Natural killer cell (primary cell): Measurements from ENCODE around the gene CLEC16A. TPM values are rescaled to one million over a fixed set of nuclear protein-coding genes. Genes with fewer than 3 reads are reported as not detected.

ENCODE experiments used
- ATAC-seq, 3 donors: fragments of 150-1000 bp in 2 of 3; fragments of 200-7000 bp in 1 of 3; cut with Tn5 transposase; 1 replicate in 1 of 3; 2 replicates in 2 of 3; pipeline ENCODE4 v1.10.0; 2021; ENCODE audit warnings: mild to moderate bottlenecking in 2 of 3, moderate library complexity in 2 of 3
- DNase-seq, 2 donors: peaks; one replicate each; pipeline versions ENCODE4 v3.0.0 to v3.0.0-alpha.2; 2013 to 2021; ENCODE audit warnings: mixed read lengths in 1 of 2
- H3K27ac ChIP-seq: one replicate; pipeline ENCODE4 v1.5.1; 2013; ENCODE audit warnings: mild to moderate bottlenecking, low read length
- H3K27me3 ChIP-seq: one replicate; pipeline ENCODE4 v1.6.1; 2013; ENCODE audit warnings: low read length; ENCODE audit not compliant: control insufficient read depth, insufficient read depth
- H3K36me3 ChIP-seq: one replicate; pipeline ENCODE4 v1.6.1; 2013; ENCODE audit warnings: low read length; ENCODE audit not compliant: control insufficient read depth, insufficient read depth
- H3K4me1 ChIP-seq: one replicate; pipeline ENCODE4 v1.6.1; 2013; ENCODE audit warnings: low read length; ENCODE audit not compliant: control insufficient read depth, insufficient read depth
- H3K4me3 ChIP-seq: one replicate; pipeline ENCODE4 v1.5.1; 2013; ENCODE audit warnings: low read length
- H3K9me3 ChIP-seq: one replicate; pipeline ENCODE4 v1.6.1; 2013; ENCODE audit warnings: low read length; ENCODE audit not compliant: control insufficient read depth, insufficient read depth
- H3K27ac Mint-ChIP-seq, 2 donors: one replicate each; pipeline ENCODE4 v1.8.0; 2022; ENCODE audit warnings: mild to moderate bottlenecking in 2 of 2, mixed read lengths in 2 of 2, moderate library complexity in 1 of 2
- H3K27me3 Mint-ChIP-seq, 2 donors: one replicate each; pipeline ENCODE4 v1.8.0; 2022; ENCODE audit warnings: low read depth in 2 of 2, mixed read lengths in 2 of 2
- H3K36me3 Mint-ChIP-seq: one replicate; pipeline ENCODE4 v1.8.0; 2022; ENCODE audit warnings: mixed read lengths
- H3K4me1 Mint-ChIP-seq, 2 donors: one replicate each; pipeline ENCODE4 v1.8.0; 2022; ENCODE audit warnings: mixed read lengths in 2 of 2
- H3K4me3 Mint-ChIP-seq: one replicate; pipeline ENCODE4 v1.8.0; 2022; ENCODE audit warnings: mild to moderate bottlenecking, moderate library complexity, mixed read lengths
- H3K9me3 Mint-ChIP-seq, 2 donors: one replicate each; pipeline ENCODE4 v1.8.0; 2022; ENCODE audit warnings: mixed read lengths in 2 of 2
- WGBS: methylation state at CpG from one replicate; pipeline ENCODE4 v1.1.7; 2013; ENCODE audit warnings: missing lambda C conversion rate; ENCODE audit not compliant: insufficient coverage; 5-methylcytosine and 5-hydroxymethylcytosine counted together
- intact Hi-C: fragments of 100-400 bp; cut with micrococcal nuclease; formaldehyde crosslinking; loops from one replicate; pipeline ENCODE4 v1.14.2; 2022
- total RNA-seq, 4 donors: library from RNA; stranded (reverse); fragments of 120-200 nt in 1 of 4; gene quantifications; one replicate each; pipeline versions ENCODE4 v1.2.3 to v1.2.4, GENCODE V29; 2013 to 2022
- TF ChIP-seq, protein P1 (sequence below): fragments of 200-600 bp; IDR thresholded peaks from one replicate; pipeline ENCODE4 v1.8.0; 2022; ENCODE audit warnings: antibody characterized with exemption

The CLEC16A gene
- total RNA-seq, 3 donors from 2014 or later (not counting 1 experiment from before 2014, with no cell fraction given): 35.9 to 50.5 (median 37.4) TPM

DNA sequence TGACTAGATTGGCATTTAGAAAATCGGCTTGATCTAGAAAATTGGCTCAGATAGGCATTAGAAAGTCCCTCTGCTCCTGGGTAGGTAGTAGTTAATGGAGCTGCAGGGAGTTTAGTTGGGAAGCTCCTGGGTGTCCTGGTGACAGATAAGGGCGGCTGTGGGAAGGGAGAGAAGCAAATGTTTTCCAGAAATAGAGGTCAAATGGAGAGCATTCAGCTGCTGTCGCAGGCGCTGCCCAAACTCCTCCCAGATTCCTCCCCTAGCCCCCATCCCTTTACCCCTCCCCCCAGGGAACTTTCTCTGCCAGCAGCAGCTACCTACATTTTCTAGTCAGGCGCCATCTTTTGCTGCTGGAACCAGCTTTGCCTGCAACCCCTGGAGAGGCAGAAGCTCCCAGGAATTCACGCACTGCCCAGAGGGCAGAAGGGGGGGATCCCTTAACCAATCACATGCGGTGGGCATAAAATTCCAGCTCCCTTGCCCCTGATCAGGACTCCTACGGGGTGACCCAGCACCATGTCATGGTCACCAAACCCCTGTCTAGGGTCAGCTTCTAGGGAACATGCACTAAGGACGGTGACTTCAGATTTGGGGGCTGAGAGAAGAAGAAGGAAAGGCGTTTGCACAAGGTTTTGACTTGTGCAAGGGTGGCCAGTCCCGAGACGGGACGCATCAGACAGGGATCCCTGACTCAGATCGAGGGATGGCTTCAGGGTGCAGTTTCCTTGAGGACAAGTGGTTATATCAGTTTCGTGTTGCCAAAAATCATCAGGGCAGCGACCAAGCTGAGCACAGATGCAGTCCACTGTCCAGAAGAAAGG, 267.8 kb downstream of the CLEC16A start:
- ATAC-seq: no peak
- intact Hi-C loops: no loop called here
- Mint-ChIP-seq H3K9me3 (no peaks in the 10 kb centered on the region), H3K36me3 (no peaks in the 10 kb centered on the region), H3K4me3 (no peak overlapping the region), H3K4me1 (peaks cover 3 to 11% of the 10 kb centered on the region in 2 donors), H3K27ac (no peak overlapping the region), H3K27me3 (no peaks in the 10 kb centered on the region)
- Histone ChIP-seq H3K9me3 (peaks cover 14% of the 10 kb centered on the region), H3K36me3 (no peaks in the 10 kb centered on the region), H3K27ac (no peak overlapping the region), H3K4me1 (peaks cover 8% of the 10 kb centered on the region), H3K27me3 (no peaks in the 10 kb centered on the region), H3K4me3 (no peak overlapping the region)
- 86% methylated on average over 16 of the region's 16 CpGs for WGBS
- no peak for DNase-seq
- TF ChIP-seq, protein P1, sequence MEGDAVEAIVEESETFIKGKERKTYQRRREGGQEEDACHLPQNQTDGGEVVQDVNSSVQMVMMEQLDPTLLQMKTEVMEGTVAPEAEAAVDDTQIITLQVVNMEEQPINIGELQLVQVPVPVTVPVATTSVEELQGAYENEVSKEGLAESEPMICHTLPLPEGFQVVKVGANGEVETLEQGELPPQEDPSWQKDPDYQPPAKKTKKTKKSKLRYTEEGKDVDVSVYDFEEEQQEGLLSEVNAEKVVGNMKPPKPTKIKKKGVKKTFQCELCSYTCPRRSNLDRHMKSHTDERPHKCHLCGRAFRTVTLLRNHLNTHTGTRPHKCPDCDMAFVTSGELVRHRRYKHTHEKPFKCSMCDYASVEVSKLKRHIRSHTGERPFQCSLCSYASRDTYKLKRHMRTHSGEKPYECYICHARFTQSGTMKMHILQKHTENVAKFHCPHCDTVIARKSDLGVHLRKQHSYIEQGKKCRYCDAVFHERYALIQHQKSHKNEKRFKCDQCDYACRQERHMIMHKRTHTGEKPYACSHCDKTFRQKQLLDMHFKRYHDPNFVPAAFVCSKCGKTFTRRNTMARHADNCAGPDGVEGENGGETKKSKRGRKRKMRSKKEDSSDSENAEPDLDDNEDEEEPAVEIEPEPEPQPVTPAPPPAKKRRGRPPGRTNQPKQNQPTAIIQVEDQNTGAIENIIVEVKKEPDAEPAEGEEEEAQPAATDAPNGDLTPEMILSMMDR: no peak

DNA sequence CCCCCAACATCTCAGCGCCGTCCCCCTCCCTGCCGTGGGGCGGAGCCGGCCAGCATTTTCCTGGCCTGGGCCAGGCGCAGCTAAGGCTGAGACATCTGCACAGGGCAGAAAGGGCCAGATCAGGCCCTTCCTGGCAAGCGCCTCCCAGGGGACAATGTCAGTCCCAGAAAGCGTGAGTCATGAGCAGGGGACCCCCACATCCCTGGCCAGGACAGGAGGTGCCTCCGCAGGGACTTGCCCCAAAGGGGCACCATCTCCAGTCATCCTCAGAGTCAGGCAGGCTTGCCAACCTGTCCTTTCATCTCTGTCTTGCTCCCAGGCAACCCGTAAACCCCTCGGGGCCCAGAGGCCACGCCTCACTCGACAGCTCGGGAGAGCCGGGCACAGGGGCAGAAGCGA, 268.4 kb downstream of the CLEC16A start:
- no peaks in the 10 kb centered on the region for H3K36me3 ChIP-seq
- H3K9me3 Mint-ChIP-seq: no peaks in the 10 kb centered on the region
- H3K4me1 Mint-ChIP-seq: peaks cover 0 to 7% of the 10 kb centered on the region in 2 donors
- no peak overlapping the region for H3K4me3 Mint-ChIP-seq
- peaks cover 5% of the 10 kb centered on the region for H3K4me1 ChIP-seq
- no peak overlapping the region for H3K4me3 ChIP-seq
- no peaks in the 10 kb centered on the region for H3K36me3 Mint-ChIP-seq
- no peak for DNase-seq
- 86% methylated on average over 16 of the region's 16 CpGs for WGBS
- H3K27me3 Mint-ChIP-seq: no peaks in the 10 kb centered on the region
- intact Hi-C loops: no loop called here
- H3K27ac ChIP-seq: no peak overlapping the region
- TF ChIP-seq, protein P1: no peak
- no peaks in the 10 kb centered on the region for H3K27me3 ChIP-seq
- H3K27ac Mint-ChIP-seq: no peak overlapping the region
- ATAC-seq: no peak
- H3K9me3 ChIP-seq: peaks cover 8% of the 10 kb centered on the region

DNA sequence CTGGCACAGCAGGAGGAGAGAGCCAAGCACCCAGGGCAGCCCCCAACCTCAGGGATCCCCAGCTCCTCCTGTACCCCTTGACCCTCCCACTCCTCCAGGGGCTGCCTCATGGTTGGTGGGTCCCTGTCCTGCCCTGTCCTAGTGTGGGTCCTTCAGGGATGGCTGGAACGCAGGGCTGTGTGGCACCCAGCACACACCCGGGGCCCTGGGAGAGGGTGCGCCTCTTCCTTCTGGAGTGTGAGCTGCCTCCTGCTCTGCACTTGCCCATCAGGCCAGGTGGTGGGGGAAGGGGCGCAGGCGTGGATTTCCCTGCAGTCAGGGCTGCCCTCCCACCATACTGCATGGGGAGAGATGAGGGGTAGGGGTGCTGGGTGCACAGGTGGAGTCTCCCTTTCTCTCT, 269.0 kb downstream of the CLEC16A start:
- 94% methylated on average over 3 of the region's 5 CpGs for WGBS
- TF ChIP-seq, protein P1: no peak
- H3K4me3 ChIP-seq: no peak overlapping the region
- no peaks in the 10 kb centered on the region for H3K36me3 ChIP-seq
- no peak overlapping the region for H3K4me3 Mint-ChIP-seq
- intact Hi-C loops: no loop called here
- ATAC-seq (no peak), DNase-seq (no peak)
- peaks cover 7% of the 10 kb centered on the region for H3K9me3 ChIP-seq
- peaks cover 5% of the 10 kb centered on the region for H3K4me1 ChIP-seq
- H3K36me3 Mint-ChIP-seq: no peaks in the 10 kb centered on the region
- no peak overlapping the region for H3K27ac Mint-ChIP-seq
- H3K27me3 ChIP-seq: no peaks in the 10 kb centered on the region
- H3K4me1 Mint-ChIP-seq: peaks cover 0 to 7% of the 10 kb centered on the region in 2 donors
- no peaks in the 10 kb centered on the region for H3K9me3 Mint-ChIP-seq
- no peak overlapping the region for H3K27ac ChIP-seq
- H3K27me3 Mint-ChIP-seq: no peaks in the 10 kb centered on the region

DNA sequence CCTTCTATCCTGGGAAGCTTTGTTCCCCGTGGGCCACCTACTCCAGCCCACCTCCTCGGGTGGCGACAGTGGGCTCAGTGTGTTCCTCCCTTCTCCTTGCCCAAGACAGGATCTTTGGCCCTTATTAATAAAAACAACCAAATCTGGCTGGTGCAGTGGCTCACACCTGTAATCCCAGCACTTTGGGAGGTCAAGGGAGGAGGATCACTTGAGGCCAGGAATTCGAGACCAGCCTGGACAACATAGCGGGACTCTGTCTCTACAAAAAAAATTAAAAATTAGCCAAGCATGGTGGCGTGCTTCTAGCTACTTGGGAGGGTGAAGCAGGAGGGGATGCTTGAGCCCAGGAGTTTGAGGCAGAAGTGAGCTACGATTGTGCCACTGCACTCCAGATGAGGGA, 269.4 kb downstream of the CLEC16A start:
- Mint-ChIP-seq H3K4me3 (no peak overlapping the region), H3K36me3 (no peaks in the 10 kb centered on the region), H3K9me3 (no peaks in the 10 kb centered on the region), H3K4me1 (peaks cover 4 to 10% of the 10 kb centered on the region in 2 donors), H3K27ac (no peak overlapping the region), H3K27me3 (no peaks in the 10 kb centered on the region)
- H3K9me3 ChIP-seq: peaks cover 12% of the 10 kb centered on the region
- no peak overlapping the region for H3K4me3 ChIP-seq
- H3K27me3 ChIP-seq: no peaks in the 10 kb centered on the region
- TF ChIP-seq, protein P1: no peak
- WGBS: 93% methylated on average over 7 of the region's 7 CpGs
- peaks cover 5% of the 10 kb centered on the region for H3K4me1 ChIP-seq
- H3K36me3 ChIP-seq: no peaks in the 10 kb centered on the region
- no peak overlapping the region for H3K27ac ChIP-seq
- DNase-seq (no peak), ATAC-seq (no peak)
- intact Hi-C loops: no loop called here
